ENCODE data around the gene TMSB15A. TPM values are rescaled to one million over a fixed set of nuclear protein-coding genes. Genes with fewer than 3 reads are reported as not detected.
A peak's percentile ranks its signal among the peaks of the same experiment; 100 is the strongest.

TMSB15A gene
- total and polyA plus RNA-seq, 2 of the 8 experiments (the other 6 are each of a cell fraction or from before 2014, with no cell fraction given), result 87.6 to 189 TPM

DNA sequence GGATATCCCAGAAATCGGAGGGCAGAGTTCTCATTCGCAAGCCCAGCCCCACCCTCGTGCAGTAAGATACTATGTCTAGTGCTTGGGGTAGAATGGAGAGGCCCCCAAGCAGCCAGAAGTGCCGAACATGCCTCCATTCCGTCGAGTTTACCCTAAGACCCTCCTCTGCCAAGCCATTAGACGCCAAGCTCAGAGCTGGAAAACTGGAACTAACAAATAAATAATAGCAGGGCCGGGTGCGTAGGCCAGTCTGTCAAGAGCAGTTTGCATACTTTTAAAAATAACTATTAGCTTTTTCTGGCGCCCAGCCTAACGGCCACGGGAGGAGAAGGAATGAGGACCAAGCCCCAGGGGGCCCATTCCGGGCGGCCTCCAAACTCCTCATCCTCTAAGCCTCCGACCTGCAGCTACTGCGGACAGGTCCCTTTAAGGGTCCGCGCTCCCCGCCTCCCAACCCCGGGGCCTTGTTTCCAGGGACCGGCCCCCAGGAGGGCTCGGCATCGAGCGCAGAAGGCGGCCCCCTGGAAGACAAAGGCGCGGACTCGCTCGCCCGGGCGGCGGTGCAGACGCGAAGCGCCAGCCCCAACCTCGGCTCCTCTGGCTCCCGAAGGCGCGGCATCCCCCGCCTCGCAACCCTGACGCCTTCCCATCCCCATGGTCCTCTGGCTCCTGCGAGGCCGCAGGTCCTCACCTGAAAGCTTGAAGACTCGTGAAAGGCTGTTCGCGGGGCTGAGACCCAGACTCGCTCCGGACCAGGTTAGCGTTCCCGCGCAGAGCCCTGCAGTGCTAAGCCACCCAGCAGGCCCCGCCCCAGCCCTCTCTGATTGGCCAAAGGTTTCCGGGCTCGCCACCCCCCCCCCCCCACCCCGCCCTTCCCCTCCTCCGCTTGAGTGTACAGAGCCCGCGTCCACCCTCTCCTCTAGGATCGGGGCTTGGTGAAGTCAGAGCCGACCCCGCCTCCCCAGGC is at the start of gene TMSB15A (continued):
- no peak for TF ChIP-seq NRF1 (IDR thresholded peaks at IDR 0.05; ENCODE audit: low read depth, low read length)
- TF ChIP-seq, protein P1, sequence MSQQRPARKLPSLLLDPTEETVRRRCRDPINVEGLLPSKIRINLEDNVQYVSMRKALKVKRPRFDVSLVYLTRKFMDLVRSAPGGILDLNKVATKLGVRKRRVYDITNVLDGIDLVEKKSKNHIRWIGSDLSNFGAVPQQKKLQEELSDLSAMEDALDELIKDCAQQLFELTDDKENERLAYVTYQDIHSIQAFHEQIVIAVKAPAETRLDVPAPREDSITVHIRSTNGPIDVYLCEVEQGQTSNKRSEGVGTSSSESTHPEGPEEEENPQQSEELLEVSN (IDR thresholded peaks at IDR 0.05), result peak; percentile 84
- peak; percentile 74 for TF ChIP-seq TAF1 (IDR thresholded peaks at IDR 0.05; ENCODE audit: low read depth, low read length)
- peak; percentile 41 to 71 for TF ChIP-seq POLR2A (IDR thresholded peaks at IDR 0.05; ENCODE audit: control extremely low read depth in 1 of 2, low read depth in 2 of 2, low read length in 2 of 2)

Measured in H1 (cell line).